Fibroblast of pulmonary artery (primary cell): ENCODE measurements around the gene GAS2.

ENCODE experiments used
- DNase-seq: peaks from one replicate; pipeline ENCODE4 v3.0.0-alpha.2; 2010; ENCODE audit warnings: low read depth
- H3K4me3 ChIP-seq: replicated peaks from 2 replicates; pipeline ENCODE4 v1.5.1; 2011; ENCODE audit warnings: low read depth, mild to moderate bottlenecking, control low read depth, low read length, moderate library complexity
- TF ChIP-seq, protein P1 (sequence below): IDR thresholded peaks from 2 replicates; pipeline ENCODE4 v1.5.1; 2011; ENCODE audit warnings: mild to moderate bottlenecking, control low read depth, low read length, inconsistent platforms; ENCODE audit errors: missing control alignments

GAS2 gene

DNA sequence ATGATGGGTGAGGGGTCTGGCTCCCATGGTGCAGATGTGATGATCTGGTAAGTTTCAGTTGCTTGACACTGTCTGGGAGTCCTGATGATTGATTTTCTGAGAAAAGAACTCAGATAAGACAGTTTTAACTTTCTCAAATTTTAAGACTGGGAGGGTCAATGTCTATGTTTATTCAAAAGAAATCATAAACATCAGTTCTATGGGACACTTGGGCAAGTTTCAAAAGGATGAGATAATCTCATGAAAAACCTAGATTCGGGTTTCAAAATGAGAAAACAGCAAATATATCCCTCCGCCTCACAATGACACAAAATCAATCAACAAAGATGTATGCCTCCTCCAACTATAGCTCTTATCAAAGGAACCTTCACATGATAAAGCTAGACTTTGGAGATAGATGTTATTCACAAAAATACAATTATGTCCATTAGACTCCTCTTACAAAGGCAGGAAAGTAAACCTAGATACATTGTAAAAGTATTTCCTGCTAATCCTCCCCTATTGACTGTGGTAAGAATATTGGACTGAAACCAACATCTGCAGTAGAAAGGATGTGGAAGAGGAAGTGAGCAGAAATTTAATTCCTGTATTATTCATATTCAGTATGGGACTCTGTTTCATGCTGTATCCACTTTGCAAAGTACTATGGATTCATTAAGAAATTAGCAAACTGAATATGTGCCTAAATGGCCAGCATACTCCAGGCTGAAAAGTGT, 141.6 kb downstream of the GAS2 start:
- peak overlapping the region; percentile 5 for H3K4me3 ChIP-seq
- DNase-seq, result peak; percentile 79
- TF ChIP-seq, protein P1, sequence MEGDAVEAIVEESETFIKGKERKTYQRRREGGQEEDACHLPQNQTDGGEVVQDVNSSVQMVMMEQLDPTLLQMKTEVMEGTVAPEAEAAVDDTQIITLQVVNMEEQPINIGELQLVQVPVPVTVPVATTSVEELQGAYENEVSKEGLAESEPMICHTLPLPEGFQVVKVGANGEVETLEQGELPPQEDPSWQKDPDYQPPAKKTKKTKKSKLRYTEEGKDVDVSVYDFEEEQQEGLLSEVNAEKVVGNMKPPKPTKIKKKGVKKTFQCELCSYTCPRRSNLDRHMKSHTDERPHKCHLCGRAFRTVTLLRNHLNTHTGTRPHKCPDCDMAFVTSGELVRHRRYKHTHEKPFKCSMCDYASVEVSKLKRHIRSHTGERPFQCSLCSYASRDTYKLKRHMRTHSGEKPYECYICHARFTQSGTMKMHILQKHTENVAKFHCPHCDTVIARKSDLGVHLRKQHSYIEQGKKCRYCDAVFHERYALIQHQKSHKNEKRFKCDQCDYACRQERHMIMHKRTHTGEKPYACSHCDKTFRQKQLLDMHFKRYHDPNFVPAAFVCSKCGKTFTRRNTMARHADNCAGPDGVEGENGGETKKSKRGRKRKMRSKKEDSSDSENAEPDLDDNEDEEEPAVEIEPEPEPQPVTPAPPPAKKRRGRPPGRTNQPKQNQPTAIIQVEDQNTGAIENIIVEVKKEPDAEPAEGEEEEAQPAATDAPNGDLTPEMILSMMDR, result no peak

DNA sequence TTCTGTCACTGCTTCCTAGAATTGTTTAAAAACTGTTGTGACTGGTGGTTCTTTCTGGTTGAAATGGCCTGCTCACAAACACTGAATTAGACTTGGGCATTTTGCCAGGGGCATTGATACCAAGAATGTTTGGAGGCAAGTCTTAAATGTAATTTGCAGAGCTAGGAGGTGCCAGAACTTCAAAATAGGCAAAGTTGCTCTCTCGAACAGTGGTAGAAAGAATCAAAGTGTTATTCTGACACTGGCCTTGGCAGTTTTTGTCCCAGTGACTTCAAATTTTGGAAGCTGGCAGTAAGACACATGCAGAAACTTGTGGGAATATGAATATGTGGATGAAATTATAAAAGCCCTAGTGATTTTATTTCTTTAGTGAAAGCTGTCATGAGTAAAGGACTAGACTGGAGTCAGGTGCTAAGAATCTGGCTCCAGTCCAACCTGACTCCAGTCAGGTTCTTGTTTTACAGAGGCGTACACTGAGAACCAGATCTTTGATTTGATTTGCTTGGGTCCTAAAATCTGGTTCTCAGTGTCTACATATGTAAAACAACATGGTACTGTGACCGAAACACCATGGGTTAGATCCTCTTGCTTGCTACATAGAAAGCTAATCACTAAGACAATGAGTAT, 142.3 kb downstream of the GAS2 start:
- DNase-seq, result peak; percentile 63
- TF ChIP-seq, protein P1, result no peak
- no peak overlapping the region for H3K4me3 ChIP-seq

GRCh38 chr11:22809893-22810292, 143.5 kb downstream of the GAS2 start:
- TF ChIP-seq, protein P1, result no peak
- no peak for DNase-seq
- no peak overlapping the region for H3K4me3 ChIP-seq

GRCh38 chr11:22822203-22822602, 155.8 kb downstream of the GAS2 start:
- DNase-seq, result peak; percentile 10
- TF ChIP-seq, protein P1, result no peak
- no peak overlapping the region for H3K4me3 ChIP-seq

- peak overlapping the region; percentile 87 for H3K4me3 ChIP-seq
- DNase-seq, result no peak
- TF ChIP-seq, protein P1, result no peak
Observed at GRCh38 chr11:22828373-22828772, 162.0 kb downstream of the GAS2 start.

GRCh38 chr11:22829231-22830081, 163.0 kb downstream of the GAS2 start, which contains the start of gene SVIP:
Gene SVIP (minus strand): TSS chr11:22829801. CDS start chr11:22829748, 53 bp downstream.
- TF ChIP-seq, protein P1, result peak; percentile 62
- peak within 1 kb of the TSS; percentile 87 for H3K4me3 ChIP-seq
- DNase-seq, result peak; percentile 95
